GM04504 (cell line): ENCODE measurements around the gene CDKN1B.
A peak's percentile ranks its signal among the peaks of the same experiment; 100 is the strongest.

Experiments used
- DNase-seq: peaks from one replicate; pipeline ENCODE4 v3.0.0-alpha.2; 2012; ENCODE audit warnings: low read depth

CDKN1B gene

GRCh38 chr12:12716793-12717585, at the start of gene CDKN1B:
TSS of gene CDKN1B (plus strand) at chr12:12717368. CDS start at chr12:12717840, 472 bp downstream.
- peak; percentile 88 for DNase-seq

- no peak for DNase-seq
Measured at GRCh38 chr12:12668005-12668404, 49.2 kb upstream of the CDKN1B start.

GRCh38 chr12:12669020-12669419, 48.1 kb upstream of the CDKN1B start:
- DNase-seq = no peak

- no peak for DNase-seq
Measured at GRCh38 chr12:12671850-12672660, 45.1 kb upstream of the CDKN1B start.

- DNase-seq = no peak
Measured at GRCh38 chr12:12673296-12673695, 43.9 kb upstream of the CDKN1B start.

- no peak for DNase-seq
Measured at GRCh38 chr12:12676605-12677004, 40.6 kb upstream of the CDKN1B start.

GRCh38 chr12:12681061-12681765, 36.0 kb upstream of the CDKN1B start:
- no peak for DNase-seq

- DNase-seq = no peak
Measured at GRCh38 chr12:12682284-12682683, 34.9 kb upstream of the CDKN1B start.

- no peak for DNase-seq
Measured at GRCh38 chr12:12683136-12683697, 34.0 kb upstream of the CDKN1B start.

- no peak for DNase-seq
Measured at GRCh38 chr12:12683725-12684124, 33.4 kb upstream of the CDKN1B start.

- DNase-seq = no peak
Measured at GRCh38 chr12:12684375-12685106, 32.6 kb upstream of the CDKN1B start.

GRCh38 chr12:12685305-12685704, 31.9 kb upstream of the CDKN1B start:
- no peak for DNase-seq

- no peak for DNase-seq
Measured at GRCh38 chr12:12686472-12686871, 30.7 kb upstream of the CDKN1B start.

GRCh38 chr12:12686925-12687324, 30.2 kb upstream of the CDKN1B start:
- DNase-seq = peak; percentile 43

GRCh38 chr12:12689647-12690300, 27.4 kb upstream of the CDKN1B start:
- DNase-seq = no peak

GRCh38 chr12:12691549-12691948, 25.6 kb upstream of the CDKN1B start:
- DNase-seq = no peak

- DNase-seq = no peak
Measured at GRCh38 chr12:12693111-12693671, 24.0 kb upstream of the CDKN1B start.

- peak; percentile 63 for DNase-seq
Measured at GRCh38 chr12:12696562-12697383, 20.4 kb upstream of the CDKN1B start.

- no peak for DNase-seq
Measured at GRCh38 chr12:12699345-12699744, 17.8 kb upstream of the CDKN1B start.

GRCh38 chr12:12700254-12700653, 16.9 kb upstream of the CDKN1B start:
- DNase-seq = no peak
